Measurements from ENCODE around the gene MAPRE2.
A peak's percentile ranks its signal among the peaks of the same experiment; 100 is the strongest.

MAPRE2 gene

DNA sequence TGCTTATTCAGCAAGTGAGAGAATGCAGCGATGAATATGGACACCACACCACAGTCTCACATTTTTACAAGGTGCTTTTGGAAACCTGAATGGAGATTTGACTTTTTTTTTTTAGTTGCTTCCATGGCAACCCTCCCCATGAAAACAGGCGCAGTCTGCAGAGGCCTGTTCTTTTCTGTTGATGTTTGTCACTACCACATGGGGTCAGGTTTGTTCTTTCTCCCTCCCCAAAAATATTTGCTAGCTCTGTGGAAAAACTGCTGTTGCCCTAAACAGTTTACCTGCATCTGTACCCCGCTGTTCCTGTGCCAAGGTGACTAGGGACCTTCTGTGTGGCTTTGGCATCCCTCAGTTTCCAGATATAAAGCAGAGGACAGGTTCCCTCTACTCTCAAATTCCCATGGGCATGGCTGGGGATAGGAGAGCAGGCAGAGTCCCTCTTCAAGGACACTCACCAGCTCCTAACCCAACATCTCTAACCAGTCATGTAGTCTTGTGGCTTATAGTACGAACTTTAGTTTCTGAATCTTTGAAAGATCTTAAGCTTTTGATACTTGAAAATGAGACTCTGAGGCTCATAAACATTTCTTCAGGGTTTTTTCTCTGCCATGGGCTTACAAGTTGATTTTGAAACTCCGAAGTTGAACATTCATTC is 14.7 kb upstream of the MAPRE2 start:
- Histone ChIP-seq H3K27me3 (ENCODE audit: control insufficient read depth, low read length) (no peaks in the 10 kb centered on the region), H4K20me1 (ENCODE audit: control insufficient read depth, insufficient read depth, low read depth, low read length) (no peaks in the 10 kb centered on the region), H3K4me1 (ENCODE audit: control insufficient read depth, low read length) (peaks cover 31% of the 10 kb centered on the region), H3K4me3 (ENCODE audit: low read length) (no peak overlapping the region), H3K9me2 (replicated peaks; ENCODE audit: control insufficient read depth, low read length) (no peaks in the 10 kb centered on the region), H3F3A (ENCODE audit: control insufficient read depth, insufficient read depth) (no peaks in the 10 kb centered on the region), H3K36me3 (ENCODE audit: control insufficient read depth, low read length) (no peaks in the 10 kb centered on the region), H3K4me2 (ENCODE audit: low read length) (no peak overlapping the region), H3K9me3 (ENCODE audit: control insufficient read depth, insufficient read depth, low read length) (no peaks in the 10 kb centered on the region), H3K27ac (ENCODE audit: low read depth, low read length) (no peak overlapping the region), H3K79me2 (ENCODE audit: control insufficient read depth, low read length) (no peaks in the 10 kb centered on the region)
- TF ChIP-seq, protein P1, sequence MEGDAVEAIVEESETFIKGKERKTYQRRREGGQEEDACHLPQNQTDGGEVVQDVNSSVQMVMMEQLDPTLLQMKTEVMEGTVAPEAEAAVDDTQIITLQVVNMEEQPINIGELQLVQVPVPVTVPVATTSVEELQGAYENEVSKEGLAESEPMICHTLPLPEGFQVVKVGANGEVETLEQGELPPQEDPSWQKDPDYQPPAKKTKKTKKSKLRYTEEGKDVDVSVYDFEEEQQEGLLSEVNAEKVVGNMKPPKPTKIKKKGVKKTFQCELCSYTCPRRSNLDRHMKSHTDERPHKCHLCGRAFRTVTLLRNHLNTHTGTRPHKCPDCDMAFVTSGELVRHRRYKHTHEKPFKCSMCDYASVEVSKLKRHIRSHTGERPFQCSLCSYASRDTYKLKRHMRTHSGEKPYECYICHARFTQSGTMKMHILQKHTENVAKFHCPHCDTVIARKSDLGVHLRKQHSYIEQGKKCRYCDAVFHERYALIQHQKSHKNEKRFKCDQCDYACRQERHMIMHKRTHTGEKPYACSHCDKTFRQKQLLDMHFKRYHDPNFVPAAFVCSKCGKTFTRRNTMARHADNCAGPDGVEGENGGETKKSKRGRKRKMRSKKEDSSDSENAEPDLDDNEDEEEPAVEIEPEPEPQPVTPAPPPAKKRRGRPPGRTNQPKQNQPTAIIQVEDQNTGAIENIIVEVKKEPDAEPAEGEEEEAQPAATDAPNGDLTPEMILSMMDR (IDR thresholded peaks at IDR 0.05; ENCODE audit: low read depth, low read length, poor library complexity, severe bottlenecking) = peak; percentile 24
- TF ChIP-seq EZH2phosphoT487 (IDR thresholded peaks at IDR 0.05; ENCODE audit: borderline replicate concordance, low read length) = no peak

DNA sequence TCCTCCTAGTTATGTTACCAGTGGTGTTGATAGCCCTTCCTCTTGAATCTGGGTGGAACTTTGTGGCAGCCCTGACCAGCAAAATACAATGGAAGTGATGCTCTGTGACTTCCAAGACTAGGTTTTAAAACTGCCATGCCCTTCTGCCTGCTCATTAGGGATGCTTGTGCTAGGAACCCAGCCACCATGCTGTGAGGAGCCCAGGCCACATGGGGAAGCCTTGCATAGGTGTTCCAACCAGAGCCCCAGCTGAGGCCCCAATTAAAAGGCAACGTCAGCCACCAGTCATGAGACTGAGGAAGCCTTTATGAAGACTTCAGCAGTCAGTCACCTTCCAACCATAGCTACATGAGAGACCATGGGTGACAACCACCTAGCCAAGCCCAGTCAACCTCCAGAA is 14.0 kb upstream of the MAPRE2 start:
- Histone ChIP-seq H3K4me3 (ENCODE audit: low read length) (no peak overlapping the region), H3K4me2 (ENCODE audit: low read length) (no peak overlapping the region), H4K20me1 (ENCODE audit: control insufficient read depth, insufficient read depth, low read depth, low read length) (no peaks in the 10 kb centered on the region), H3K27ac (ENCODE audit: low read depth, low read length) (no peak overlapping the region), H3K27me3 (ENCODE audit: control insufficient read depth, low read length) (no peaks in the 10 kb centered on the region), H3K79me2 (ENCODE audit: control insufficient read depth, low read length) (no peaks in the 10 kb centered on the region), H3F3A (ENCODE audit: control insufficient read depth, insufficient read depth) (no peaks in the 10 kb centered on the region), H3K9me3 (ENCODE audit: control insufficient read depth, insufficient read depth, low read length) (peaks cover under 1% of the 10 kb centered on the region; the same call in 1 of the 2 replicates), H3K9me2 (replicated peaks; ENCODE audit: control insufficient read depth, low read length) (no peaks in the 10 kb centered on the region), H3K36me3 (ENCODE audit: control insufficient read depth, low read length) (no peaks in the 10 kb centered on the region), H3K4me1 (ENCODE audit: control insufficient read depth, low read length) (peaks cover 36% of the 10 kb centered on the region)
- TF ChIP-seq, protein P1 (IDR thresholded peaks at IDR 0.05; ENCODE audit: low read depth, low read length, poor library complexity, severe bottlenecking) = no peak
- no peak for TF ChIP-seq EZH2phosphoT487 (IDR thresholded peaks at IDR 0.05; ENCODE audit: borderline replicate concordance, low read length)

- TF ChIP-seq EZH2phosphoT487 (IDR thresholded peaks at IDR 0.05; ENCODE audit: borderline replicate concordance, low read length) = no peak
- TF ChIP-seq, protein P1 (IDR thresholded peaks at IDR 0.05; ENCODE audit: low read depth, low read length, poor library complexity, severe bottlenecking) = no peak
- Histone ChIP-seq H3K4me2 (ENCODE audit: low read length) (no peak overlapping the region), H3K27me3 (ENCODE audit: control insufficient read depth, low read length) (no peaks in the 10 kb centered on the region), H3F3A (ENCODE audit: control insufficient read depth, insufficient read depth) (no peaks in the 10 kb centered on the region), H3K9me2 (replicated peaks; ENCODE audit: control insufficient read depth, low read length) (no peaks in the 10 kb centered on the region), H3K9me3 (ENCODE audit: control insufficient read depth, insufficient read depth, low read length) (peaks cover 6% of the 10 kb centered on the region; the same call in 1 of the 2 replicates), H3K36me3 (ENCODE audit: control insufficient read depth, low read length) (peaks cover 3% of the 10 kb centered on the region; the same call in 1 of the 2 replicates), H3K4me1 (ENCODE audit: control insufficient read depth, low read length) (peaks cover 44% of the 10 kb centered on the region), H4K20me1 (ENCODE audit: control insufficient read depth, insufficient read depth, low read depth, low read length) (no peaks in the 10 kb centered on the region), H3K4me3 (ENCODE audit: low read length) (no peak overlapping the region), H3K27ac (ENCODE audit: low read depth, low read length) (no peak overlapping the region), H3K79me2 (ENCODE audit: control insufficient read depth, low read length) (no peaks in the 10 kb centered on the region)
Observed at GRCh38 chr18:35028536-35028935, 12.7 kb upstream of the MAPRE2 start.
